Progenitor cell of endocrine pancreas (in vitro differentiated cells): ENCODE results near the gene TGFBR3L. TPM values are rescaled to one million over a fixed set of nuclear protein-coding genes. Genes with fewer than 3 reads are reported as not detected.
"Not testable (repeated sequence)": the region's sequence is repeated elsewhere in the genome, so short reads cannot be mapped to it uniquely, and the experiment has no call there.

Source experiments
- DNase-seq: peaks from one replicate; pipeline ENCODE4 v3.0.0; 2021; ENCODE audit warnings: low spot score; ENCODE audit not compliant: unreplicated experiment
- H3K27ac Mint-ChIP-seq: 2 replicates; pipeline ENCODE4 v1.8.0; 2021; ENCODE audit warnings: mild to moderate bottlenecking, moderate library complexity, mixed read lengths
- H3K27me3 Mint-ChIP-seq: 2 replicates; pipeline ENCODE4 v1.8.0; 2021; ENCODE audit warnings: mixed read lengths
- H3K36me3 Mint-ChIP-seq: 2 replicates; pipeline ENCODE4 v1.8.0; 2022; ENCODE audit warnings: mixed read lengths; ENCODE audit not compliant: insufficient read depth
- H3K4me1 Mint-ChIP-seq: 2 replicates; pipeline ENCODE4 v1.8.0; 2021; ENCODE audit warnings: low read depth, mixed read lengths
- H3K4me3 Mint-ChIP-seq: 2 replicates; pipeline ENCODE4 v1.8.0; 2021; ENCODE audit warnings: low read depth, mild to moderate bottlenecking, moderate library complexity, mixed read lengths
- H3K9me3 Mint-ChIP-seq: 2 replicates; pipeline ENCODE4 v1.8.0; 2021; ENCODE audit warnings: low read depth, mixed read lengths
- total RNA-seq: library from RNA; stranded (reverse); gene quantifications from 2 replicates; pipeline ENCODE4 v1.2.1, GENCODE V29; 2021
- TF ChIP-seq, protein P1 (sequence below): fragments of 200-600 bp; sonication (generic); IDR thresholded peaks from one replicate; pipeline ENCODE4 v1.5.0; 2021; ENCODE audit warnings: antibody characterized with exemption, mild to moderate bottlenecking; ENCODE audit not compliant: unreplicated experiment

The TGFBR3L gene
- total RNA-seq, 1 donor from 2014 or later: 0.67 TPM

DNA sequence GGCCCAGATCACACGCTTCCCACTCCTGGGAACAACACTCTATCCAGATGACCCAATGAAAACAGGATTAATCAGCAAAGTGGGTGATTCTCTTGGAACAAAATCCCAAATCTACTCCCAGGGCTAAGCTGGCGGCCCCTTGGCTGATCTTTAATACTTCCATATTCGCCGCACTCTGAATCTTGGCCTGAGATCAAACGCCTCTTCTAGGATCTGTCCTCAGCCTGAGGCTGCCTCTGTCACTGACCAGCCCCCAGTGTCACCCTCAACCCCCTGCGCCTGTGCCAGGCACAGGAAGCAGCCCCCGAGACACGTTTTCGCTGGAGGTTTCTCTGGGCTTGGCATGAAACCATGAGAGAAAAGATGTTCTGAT, 13.7 kb downstream of the TGFBR3L start:
- no peak for DNase-seq
- H3K4me1 Mint-ChIP-seq: peaks cover 6% of the 10 kb centered on the region
- no peak overlapping the region for H3K27ac Mint-ChIP-seq
- H3K27me3 Mint-ChIP-seq: no peaks in the 10 kb centered on the region
- H3K9me3 Mint-ChIP-seq: no peaks in the 10 kb centered on the region
- H3K36me3 Mint-ChIP-seq: peaks cover 5% of the 10 kb centered on the region
- H3K4me3 Mint-ChIP-seq: peak overlapping the region; percentile 22
- TF ChIP-seq, protein P1, sequence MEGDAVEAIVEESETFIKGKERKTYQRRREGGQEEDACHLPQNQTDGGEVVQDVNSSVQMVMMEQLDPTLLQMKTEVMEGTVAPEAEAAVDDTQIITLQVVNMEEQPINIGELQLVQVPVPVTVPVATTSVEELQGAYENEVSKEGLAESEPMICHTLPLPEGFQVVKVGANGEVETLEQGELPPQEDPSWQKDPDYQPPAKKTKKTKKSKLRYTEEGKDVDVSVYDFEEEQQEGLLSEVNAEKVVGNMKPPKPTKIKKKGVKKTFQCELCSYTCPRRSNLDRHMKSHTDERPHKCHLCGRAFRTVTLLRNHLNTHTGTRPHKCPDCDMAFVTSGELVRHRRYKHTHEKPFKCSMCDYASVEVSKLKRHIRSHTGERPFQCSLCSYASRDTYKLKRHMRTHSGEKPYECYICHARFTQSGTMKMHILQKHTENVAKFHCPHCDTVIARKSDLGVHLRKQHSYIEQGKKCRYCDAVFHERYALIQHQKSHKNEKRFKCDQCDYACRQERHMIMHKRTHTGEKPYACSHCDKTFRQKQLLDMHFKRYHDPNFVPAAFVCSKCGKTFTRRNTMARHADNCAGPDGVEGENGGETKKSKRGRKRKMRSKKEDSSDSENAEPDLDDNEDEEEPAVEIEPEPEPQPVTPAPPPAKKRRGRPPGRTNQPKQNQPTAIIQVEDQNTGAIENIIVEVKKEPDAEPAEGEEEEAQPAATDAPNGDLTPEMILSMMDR: no peak

DNA sequence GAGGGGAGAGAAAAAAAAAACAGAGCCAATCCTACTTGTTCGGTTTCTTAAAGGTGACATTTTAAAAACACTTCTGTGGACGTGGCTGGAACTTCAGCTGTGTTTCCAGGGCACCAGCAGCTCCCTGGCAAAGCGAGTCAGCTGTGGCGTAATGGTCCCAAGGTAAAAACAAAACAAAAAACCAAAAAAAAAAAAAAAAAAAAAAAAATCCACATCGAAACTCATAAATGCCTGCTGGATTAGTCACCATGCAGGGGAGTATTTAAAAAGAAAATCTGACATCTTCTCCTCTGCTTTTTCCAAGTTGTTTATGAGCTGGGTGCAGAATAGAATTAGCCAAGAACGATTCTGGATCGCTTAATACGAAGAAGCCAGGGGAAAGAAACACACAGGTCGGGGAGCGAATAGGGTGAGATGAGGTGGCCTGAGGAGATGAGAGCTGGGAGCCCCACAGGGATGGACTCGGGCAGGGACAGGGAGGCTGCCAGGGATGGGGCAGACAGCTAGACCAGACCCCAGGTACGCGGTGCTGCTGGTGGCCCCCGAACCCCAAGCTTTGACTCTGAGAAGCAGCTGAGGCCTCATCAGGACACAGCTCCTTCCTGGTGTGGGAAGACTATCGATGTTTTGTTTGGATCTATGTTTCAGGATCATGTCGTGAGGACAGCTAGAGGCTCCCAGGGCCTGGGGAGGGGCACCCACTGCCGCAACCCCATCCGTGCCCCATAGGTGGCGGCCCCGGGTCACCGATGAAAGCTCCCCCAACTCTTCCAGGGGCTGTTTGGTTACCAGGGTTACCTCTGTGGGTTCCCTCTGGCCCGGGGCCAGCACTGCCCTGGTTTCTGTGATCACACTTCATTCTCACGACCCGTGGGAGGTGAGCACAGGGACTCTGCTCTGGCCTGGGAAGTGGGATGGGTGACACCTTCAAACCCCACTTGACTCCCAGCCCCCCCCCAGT, 14.4 kb downstream of the TGFBR3L start:
- no peak for DNase-seq
- H3K27me3 Mint-ChIP-seq: no peaks in the 10 kb centered on the region
- H3K27ac Mint-ChIP-seq: peak overlapping the region; percentile 23
- no peaks in the 10 kb centered on the region for H3K9me3 Mint-ChIP-seq
- peaks cover 5% of the 10 kb centered on the region for H3K36me3 Mint-ChIP-seq
- no peak overlapping the region for H3K4me3 Mint-ChIP-seq
- H3K4me1 Mint-ChIP-seq: peaks cover 6% of the 10 kb centered on the region
- TF ChIP-seq, protein P1: peak; percentile 40

DNA sequence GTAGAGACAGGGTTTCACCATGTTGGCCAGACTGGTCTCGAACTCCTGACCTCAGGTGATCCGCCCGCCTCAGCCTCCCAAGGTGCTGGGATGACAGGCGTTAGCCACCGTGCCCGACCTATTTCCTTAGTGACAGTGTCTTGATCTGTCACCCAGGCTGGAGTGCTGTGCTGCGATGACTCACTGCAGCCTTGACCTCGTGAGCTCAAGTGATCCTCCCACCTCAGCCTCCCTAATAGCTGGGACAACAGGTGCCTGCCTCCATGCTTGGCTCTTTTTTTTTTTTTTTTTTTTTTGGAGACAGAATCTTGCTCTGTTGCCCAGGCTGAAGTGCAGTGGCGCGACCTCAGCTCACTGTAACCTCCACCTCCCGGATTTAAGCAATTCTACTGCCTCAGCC, 15.4 kb downstream of the TGFBR3L start:
- H3K4me3 Mint-ChIP-seq, H3K4me1 Mint-ChIP-seq, H3K27me3 Mint-ChIP-seq, H3K27ac Mint-ChIP-seq, DNase-seq, H3K9me3 Mint-ChIP-seq, H3K36me3 Mint-ChIP-seq: not testable (repeated sequence)

DNA sequence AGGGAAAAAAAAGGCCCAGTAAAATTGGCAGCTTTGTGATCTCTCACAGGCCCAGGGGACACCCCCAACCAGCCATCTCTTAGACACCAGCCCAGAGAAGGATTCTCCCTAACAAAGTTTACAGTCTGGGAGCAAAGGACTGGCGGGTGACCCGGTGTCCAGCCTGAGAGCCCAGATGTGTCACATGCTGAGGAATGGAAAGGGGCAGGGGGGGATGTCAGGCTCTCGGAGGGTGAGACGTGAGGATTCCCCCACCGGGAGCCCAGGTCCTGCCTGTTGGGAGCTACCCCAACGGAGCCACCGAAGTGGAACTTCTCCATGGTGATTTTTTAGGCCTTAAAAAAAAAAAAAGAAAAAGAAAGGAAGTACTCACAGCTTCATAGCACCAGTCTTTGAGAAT, 16.1 kb downstream of the TGFBR3L start:
- no peak for DNase-seq
- TF ChIP-seq, protein P1: no peak
- Mint-ChIP-seq H3K27ac (no peak overlapping the region), H3K9me3 (no peaks in the 10 kb centered on the region), H3K4me3 (no peak overlapping the region), H3K36me3 (peaks cover 8% of the 10 kb centered on the region), H3K4me1 (peaks cover 4% of the 10 kb centered on the region), H3K27me3 (no peaks in the 10 kb centered on the region)

DNA sequence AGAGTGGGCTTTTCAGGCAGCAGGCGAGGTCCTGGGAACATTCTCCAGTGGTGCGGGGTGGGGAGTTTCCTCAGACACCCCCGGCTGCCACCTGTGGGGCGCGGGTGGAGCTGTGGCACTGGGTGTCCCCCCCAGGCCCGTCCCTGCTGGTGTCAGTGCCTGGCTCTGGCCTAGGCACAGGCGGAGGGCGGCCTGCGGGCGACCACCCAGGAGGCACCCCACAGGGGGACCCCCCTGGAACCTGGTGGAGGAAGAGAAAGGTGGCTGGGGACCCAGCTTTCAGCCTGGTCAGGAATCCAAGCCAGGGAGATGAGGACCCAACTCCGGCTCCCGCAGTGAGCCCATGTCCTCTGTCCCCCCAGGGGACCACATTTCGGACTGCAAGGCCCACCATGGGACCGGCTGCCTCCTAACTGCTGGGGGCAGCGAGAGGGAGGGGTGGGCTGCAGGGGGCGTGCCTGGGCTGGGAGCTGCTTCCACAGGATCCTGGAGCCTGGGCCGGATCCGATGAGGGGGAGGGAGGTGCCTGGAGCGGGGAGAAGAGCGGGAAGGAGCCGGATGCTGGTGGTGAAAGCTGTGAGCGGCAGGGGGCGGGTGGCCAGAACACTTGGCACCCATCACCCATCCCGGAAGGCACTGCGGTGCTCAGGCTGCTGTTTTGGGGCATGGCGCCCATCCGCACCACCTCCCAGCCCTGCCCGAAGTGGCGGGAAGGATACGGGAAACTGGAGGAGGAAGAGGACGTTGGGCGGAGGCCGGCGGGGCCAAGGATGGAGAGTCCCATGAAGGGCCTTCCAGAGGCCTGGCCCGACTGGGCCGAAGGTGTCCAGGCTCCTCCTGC, 16.8 kb downstream of the TGFBR3L start:
- TF ChIP-seq, protein P1: no peak
- no peak for DNase-seq
- no peaks in the 10 kb centered on the region for H3K27me3 Mint-ChIP-seq
- H3K27ac Mint-ChIP-seq: no peak overlapping the region
- peaks cover 2% of the 10 kb centered on the region for H3K4me1 Mint-ChIP-seq
- H3K9me3 Mint-ChIP-seq: no peaks in the 10 kb centered on the region
- H3K36me3 Mint-ChIP-seq: peaks cover 8% of the 10 kb centered on the region
- no peak overlapping the region for H3K4me3 Mint-ChIP-seq
